HCEC 1CT (cell line): ENCODE data around the gene MYLK.
"Not testable (repeated sequence)": the region's sequence is repeated elsewhere in the genome, so short reads cannot be mapped to it uniquely, and the experiment has no call there.

Source experiments
- DNase-seq: peaks from one replicate; pipeline ENCODE4 v3.0.0-alpha.2; 2017

Gene MYLK

DNA sequence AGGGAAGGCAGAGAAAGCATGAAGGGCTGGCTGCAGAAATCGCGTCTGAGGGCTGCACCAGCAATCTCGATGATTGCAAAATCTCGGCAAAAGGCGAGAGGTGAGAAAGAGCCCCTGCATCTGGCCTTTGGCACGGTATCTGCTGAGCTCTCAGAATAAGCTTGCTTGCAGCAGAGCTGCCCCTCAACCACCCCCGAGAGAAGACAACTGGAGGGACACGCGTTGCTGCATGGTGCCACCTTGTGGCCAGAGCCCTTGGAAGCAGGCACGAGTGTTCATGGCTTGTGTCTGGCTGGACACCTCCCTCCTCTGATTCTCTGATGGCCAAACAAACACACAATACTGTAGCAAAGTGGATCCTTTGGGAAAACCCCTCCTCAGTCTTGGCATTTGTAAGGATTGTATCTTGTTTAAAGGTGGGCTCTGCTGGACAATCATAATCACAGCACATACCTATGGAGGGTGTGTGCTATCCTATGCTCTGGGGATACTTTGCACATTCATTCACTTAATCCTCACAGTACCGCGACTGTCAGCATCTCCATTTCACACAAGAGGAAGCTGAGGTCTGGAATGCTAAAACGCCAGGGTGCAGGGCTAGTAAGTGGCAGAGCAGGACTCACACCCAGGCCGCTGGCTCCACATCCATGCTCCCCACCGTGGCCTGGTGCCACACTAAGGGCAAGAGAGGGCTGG is 164.9 kb downstream of the MYLK start:
- DNase-seq = peak; percentile 62

DNA sequence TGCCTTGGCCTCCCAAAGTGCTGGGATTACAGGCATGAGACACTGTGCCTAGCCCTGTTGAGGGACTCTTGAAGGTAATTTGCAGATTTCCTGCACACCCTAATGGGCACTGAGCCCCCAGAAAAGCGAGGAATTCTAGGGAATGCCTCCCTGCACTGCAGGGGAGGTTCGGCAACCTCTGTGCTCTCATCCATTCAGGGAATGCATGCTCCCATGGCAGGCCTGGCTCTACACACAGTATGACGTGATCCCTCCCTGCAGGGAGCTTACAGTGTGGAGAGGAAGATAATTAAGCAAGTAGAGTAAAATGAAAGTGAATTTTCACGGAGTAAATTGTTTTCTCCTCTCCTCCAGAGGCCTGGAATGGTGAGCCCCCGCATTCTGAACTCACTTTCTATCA is 166.0 kb downstream of the MYLK start:
- DNase-seq = no peak

DNA sequence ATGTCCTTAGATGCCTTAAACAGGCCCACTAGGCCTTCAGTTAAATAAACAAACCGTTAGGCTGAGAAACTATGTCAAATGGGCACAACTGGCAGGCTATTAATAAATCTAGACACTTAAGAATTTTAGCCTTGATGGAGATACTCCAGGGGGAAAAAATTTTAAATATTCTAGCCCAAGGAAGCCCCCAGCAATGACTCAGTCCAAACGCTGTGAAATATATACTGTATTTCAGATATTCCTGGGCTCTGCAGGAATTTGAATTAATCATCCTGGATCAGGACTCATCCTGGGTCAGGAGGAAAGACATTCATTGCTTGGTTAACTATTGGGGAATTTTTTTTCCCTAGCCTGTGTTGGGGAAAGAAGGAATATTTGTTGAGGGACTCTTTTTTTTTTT is 166.7 kb downstream of the MYLK start:
- DNase-seq = peak; percentile 66

DNA sequence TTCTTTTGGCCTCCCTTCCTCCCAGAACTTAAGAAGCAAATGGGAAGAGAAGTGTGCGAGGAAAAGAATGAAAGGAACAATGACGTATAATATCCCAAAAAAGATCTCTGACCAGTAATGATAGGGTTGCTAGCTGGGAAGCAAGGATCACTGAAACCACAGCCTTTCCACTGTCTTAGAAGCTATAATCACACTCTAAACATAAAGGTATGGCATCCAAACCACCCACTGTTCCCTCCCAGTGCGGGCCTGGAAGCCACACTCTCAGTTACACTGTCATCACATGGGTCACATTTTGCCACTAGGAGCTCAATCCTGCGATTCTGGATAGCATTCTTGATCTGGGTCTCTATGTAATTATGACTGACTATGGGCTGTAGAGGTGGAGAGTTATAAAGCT is 167.7 kb downstream of the MYLK start:
- no peak for DNase-seq

DNA sequence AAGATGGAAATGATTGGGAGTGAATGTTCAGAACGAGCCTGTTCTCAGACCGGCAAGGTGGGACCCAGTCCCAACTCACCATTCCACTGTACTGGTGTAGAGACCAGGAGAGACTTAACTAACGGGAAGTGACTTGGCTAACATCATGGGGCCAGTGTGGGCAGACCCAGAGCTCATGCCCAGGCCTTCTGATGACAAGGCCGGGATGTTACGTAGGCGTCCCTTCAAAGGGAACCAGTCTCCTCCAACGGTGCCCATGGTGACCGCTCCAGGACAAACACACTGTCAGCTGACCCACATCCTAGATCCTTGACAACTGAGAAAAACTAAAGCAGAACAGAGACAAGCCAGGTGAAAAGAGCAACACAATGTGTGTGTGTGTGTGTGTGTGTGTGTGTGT is 170.9 kb downstream of the MYLK start:
- DNase-seq = no peak

DNA sequence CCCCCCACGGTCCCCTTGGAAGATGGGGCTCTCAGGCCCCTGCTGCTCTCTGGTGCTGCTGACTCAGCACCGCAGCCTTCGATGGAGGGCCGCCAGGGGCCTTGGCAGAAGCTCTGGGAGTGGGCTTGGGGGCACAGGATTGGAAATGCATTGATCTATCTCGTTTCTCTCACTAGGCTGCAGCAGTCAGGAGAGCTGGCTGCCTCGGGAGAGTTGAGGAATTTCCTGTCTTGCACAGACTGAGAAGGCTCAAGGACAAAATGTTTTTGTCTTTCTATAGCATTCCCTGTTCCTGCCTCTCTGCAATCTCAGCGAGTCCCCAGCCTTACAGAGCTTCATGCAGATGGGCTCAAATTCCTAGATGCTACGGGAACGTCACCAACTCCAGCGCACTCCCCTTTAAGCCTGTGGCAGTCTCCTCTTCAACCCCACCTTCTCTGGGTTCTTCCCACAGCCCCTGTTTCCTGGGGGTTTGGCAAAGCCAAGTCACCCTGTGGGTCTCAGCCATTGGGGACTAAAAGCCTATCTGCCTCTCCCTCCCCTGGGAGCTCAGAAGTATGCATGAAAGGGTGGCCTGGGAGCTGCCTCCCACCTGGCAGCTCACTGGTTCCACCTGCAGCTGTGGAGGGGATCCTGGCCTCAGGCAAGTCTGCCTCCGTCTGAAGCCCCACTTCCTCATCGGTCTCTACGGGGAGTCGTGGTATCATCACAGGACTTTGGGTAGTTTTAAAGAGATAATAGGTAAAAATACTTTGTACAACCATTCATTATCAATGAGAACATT is 171.9 kb downstream of the MYLK start:
- DNase-seq = no peak

DNA sequence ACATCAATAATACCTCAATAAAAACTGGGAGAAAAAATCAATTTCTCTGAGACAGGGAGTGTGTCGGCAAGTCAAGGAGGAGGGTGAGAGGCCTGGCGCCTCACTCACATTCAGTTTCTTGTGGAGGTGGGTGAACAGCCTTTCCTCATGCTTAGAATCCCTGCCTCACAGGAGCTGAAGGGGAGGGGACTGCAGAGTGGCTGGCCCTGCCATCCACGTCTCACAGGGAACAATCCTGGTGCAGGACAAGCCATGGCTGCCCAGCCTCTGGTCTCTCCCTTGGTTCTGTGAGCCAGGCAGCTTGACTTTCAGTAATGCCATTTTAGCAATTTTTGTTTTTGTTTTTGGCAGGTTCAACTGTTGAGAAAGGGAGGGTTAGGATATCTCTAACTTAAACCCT is 172.8 kb downstream of the MYLK start:
- no peak for DNase-seq

DNA sequence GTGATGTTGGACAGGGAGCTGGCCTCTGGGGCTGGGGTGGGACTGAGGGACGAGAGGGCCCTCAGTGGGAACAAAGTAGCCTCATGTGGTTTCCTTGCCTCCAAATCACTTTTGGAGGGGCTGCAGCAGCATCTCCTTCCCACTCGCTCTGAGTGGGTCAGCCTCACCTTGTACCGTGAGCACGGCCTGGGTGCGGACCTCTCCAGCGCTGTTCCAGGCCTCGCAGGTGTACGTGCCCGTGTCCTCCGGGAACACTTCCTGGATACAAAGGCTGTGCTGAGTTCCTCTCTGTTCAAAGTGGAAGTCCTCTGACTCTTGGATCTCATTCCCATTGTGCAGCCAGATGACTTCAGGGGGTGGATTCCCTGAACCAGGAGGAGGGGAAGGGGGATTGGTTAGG is 175.6 kb downstream of the MYLK start:
- no peak for DNase-seq

DNA sequence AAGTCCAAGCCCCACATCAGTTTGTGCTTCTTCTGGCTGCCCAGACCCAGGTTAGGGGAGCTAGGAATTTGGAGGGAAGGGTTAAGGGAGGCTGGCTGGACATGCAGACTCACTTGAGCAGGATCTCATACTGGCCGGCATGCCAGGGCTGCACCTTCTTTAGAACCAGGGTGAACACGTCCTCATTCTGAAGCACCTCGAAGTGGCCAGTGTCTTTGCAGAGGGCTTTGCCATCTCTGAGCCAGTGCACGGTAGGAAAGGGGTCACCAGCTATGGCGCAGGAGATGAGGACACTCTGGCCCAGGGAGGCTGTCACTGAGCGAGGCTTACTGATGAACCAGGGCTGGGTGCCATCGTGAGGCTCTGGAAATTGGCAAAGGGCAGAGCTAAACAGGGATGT is 176.5 kb downstream of the MYLK start:
- not testable (repeated sequence) for DNase-seq

DNA sequence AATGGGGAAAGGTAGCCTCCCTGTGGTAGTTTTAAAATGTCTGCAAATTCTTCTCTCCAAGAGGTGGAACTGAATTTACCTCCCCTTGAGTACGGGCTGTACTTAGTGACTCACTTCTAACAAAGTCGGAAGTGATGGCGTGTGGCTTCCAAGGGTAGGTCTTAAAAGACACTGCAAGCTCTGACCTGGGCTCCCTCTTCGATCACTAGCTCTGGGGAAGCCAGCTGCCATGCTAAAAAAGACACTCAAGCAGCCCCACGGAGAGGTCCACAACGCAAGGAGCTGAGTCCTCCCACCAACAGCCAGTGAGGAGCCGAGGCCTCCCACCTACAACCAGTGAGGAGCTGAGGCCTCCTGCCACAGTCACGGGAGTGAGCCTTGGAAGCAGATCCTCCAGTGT is 177.3 kb downstream of the MYLK start:
- no peak for DNase-seq

DNA sequence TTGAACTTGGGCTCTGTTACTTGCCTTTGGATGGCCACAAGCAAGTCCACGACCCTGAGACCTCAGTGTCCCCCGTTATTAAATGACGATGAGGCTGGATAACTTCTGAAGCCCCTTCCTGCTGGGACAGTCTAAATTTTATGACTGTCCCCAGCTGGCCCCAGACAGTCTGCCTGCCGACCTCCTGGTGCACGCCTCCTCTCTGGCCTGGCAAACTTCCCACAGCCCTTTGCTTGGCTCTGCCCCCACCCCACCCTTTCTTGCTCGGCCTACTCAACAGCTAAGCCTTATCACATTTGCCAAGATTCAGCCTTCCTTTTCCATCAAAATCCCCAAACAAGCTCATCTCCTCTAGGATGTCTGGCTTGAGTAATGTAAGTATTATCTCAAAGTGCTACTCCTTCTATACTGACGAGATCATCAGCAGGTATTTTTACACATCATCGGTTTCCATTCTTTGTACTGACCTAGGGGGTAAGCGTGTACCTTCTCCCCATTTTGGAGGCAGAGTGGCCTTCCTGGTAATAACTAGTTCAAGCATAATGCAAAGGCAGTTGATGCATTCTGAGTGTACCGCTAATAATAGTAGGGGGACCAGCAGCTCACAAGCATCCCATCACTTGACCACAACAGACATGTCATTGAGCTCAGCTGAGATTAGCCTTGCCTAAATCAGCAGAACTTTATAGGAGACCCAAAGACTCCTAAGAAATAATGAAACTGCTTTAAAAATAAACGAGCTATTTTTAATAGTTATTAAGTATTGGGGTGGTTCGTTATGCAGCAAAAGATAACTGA is 178.4 kb downstream of the MYLK start:
- DNase-seq = no peak

DNA sequence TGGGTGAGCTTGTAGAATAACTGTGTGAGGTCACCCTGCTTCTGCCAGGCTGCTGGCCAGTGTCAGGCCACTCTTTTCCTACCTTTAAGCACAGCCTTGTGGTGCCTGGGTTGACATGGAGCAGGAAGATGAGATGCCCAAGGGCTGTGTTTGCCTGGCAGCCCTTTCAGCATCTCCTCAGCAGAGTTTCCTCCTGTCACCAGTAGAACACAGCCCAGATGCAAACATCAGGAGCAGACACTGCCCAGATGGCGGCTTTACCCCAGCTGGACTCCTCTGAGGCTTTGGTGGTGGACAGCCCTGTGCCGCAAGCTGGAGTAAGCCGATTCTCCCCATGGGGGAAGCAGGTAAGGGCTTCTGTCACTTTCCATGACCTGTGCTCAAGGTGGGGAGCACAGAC is 180.5 kb downstream of the MYLK start:
- not testable (repeated sequence) for DNase-seq

DNA sequence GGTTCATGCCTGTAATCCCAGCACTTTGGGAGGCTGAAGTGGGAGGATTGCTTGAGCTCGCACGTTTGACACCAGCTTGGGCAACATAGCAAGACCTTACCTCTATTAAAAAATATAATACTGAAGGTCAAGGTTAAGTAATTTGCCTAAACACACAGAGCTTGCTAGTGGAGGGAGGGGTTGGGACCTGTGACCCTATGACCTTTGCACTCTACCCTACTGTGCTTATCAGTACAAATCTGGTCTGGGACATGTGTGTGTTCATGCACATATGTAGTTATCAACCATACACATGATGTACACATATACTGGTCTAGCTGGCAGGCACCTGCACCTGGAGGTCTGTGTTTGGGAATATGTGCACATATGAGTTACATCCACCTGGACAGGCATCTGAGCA is 181.4 kb downstream of the MYLK start:
- no peak for DNase-seq

DNA sequence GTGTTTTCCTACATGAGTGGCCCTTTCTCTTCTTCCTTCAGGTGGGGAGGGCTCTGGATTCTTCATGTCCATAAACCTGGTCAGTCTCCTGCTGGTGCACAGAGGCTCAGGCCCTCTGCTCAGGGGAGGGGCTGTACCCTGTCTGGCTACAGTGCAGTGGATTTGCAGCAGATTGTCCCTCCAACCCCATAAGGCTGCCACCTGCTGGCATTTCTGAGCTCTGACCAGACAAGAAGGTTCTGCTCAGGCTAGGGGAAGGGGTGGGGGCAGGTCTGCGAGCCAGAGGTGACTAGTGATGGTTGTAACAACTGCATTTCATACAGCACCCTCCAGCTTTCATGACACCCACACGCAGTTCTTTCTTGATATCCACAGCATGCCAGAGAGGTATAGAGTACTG is 182.1 kb downstream of the MYLK start:
- peak; percentile 63 for DNase-seq

DNA sequence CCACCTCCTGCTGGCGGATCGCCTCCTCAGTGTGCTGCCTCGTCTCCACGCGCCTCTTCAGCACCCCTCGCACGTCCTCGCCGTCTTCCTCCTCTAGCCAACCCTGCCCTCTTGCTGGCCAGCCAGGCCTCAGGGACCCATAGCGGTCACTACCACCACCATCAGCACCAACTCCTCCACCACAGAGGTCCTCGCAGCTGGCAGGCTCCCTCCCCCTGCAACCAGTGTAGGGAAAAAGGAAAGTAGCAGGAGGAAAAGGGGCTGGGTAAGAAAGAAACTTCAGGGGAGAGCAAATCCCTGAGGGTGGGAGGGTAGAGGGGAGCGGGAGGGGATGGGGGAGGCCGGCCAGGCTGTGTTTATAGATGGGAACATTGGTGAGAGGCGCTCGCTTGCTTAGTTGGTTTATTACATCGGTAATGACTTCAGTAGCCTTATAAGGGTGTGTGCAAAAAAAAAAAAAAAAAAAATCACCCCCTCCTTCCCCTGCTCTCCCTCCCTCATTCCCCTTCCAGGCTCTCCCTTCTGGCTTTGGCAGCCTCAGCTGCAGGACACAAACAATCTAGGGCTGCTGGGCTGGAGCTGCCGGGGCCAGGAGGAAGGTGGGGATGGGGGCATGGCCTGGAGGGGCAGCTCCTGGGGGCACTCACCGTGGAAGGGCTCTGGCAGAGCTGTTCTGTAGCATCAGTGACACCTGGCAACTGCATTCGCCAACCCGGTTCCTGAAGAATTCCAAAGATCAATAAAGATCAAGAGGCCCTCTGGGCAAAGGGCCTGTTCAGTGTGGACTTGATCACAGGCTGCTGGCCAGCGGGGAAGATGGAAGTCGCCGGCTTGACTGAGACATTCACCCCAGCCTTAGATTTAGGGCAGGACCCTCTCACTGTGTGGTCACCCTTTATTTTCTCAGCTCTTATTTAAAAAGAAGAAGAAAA is 183.1 kb downstream of the MYLK start:
- DNase-seq = no peak

DNA sequence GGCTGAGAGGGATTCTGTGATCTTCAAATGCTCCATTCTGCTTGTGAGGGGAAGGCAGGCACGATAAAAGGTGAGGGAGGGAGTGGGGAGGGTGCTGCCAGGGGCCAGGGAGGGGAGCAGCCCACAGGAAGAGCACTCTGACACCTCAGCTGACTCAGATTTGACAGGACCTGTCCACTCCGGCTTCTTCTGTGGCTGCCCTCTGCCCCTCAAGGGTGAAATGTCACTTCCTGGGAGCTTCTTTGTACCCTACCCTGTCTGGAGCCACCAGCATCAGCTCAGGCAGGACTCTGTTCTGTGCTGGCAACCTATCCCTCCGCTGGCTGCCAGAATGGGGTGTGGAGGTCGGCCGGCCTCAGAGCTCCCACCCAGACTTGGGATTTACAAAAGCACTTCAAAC is 185.3 kb downstream of the MYLK start:
- no peak for DNase-seq

DNA sequence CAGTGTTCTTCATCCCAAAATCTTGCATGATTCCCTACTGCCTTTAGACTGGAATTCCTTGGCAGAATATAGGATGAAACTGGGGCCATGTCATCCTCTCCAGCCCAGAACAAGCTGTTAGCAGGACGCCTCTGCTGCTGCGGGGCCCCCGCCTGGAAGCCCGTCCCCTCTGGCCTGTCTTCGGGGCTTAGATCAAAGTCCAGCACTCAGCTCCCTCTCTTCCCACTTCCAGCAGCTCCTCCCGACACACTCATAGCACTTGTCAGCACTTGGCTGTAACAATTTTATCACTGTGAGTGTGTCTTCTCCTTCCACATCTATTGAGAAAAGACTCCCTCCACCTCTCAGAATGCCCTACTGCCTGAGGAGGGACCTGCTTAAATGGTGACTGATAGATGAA is 187.3 kb downstream of the MYLK start:
- DNase-seq = no peak

DNA sequence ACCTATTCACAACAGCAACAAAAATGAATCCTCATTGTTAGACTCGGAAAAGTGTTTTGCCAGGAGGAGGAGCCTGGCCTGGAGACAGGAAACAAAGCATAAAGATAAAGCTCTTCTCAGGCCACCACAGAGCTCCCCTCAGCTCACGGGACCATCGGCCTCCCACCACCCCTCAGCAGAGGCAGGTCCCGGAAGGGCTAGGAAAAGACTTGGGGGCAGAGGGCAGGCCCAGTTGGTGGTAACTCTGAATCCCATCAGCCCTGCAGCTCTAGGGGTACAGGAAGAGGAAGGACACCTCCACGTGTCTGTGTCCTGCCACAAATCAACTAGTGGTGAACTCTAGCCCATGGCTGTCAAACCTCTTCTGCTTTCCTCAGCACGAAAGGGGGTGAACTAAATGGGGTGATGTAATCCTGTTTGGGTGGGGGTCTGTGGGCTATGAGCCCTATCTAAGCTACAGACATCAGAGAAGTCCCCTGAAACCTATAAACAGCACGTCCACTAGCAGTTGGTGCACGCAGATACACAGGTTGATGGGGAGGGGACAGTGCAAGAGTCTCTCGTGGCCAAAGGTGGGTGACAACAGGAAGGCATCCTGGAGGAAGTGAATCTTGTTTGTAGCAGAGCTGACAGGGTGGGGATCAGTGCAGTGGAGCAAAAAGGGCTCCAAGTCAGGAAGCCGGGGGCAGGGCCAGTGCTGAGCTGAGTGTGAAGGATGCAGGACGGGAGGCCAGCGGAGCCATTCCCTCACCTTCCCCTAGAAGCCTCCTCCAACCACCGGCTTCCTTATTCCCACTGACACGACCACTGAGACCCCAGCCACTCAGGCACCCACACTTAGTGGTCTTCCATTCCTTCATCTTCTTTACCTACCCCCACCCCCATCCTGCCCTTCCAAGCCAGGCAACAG is 188.1 kb downstream of the MYLK start:
- DNase-seq = no peak

DNA sequence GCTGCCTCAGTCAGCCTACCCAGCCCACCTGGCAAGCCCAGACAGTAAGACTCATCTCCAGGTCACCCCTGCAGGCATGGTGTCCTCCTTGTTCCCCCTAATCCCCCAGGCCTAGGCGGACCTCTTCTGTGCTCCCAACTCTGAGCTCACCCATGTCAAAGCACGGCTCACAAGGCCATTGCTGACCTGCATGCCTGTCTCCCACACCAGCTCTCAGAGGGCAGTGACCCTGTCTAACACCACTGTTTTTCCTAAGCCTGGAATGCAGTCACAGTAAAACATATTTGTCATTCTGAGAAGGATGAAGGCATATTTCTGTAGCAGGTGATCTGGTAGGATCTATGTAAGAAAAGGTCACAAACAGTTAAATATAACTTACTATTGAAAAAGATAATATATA is 189.0 kb downstream of the MYLK start:
- peak; percentile 29 for DNase-seq

DNA sequence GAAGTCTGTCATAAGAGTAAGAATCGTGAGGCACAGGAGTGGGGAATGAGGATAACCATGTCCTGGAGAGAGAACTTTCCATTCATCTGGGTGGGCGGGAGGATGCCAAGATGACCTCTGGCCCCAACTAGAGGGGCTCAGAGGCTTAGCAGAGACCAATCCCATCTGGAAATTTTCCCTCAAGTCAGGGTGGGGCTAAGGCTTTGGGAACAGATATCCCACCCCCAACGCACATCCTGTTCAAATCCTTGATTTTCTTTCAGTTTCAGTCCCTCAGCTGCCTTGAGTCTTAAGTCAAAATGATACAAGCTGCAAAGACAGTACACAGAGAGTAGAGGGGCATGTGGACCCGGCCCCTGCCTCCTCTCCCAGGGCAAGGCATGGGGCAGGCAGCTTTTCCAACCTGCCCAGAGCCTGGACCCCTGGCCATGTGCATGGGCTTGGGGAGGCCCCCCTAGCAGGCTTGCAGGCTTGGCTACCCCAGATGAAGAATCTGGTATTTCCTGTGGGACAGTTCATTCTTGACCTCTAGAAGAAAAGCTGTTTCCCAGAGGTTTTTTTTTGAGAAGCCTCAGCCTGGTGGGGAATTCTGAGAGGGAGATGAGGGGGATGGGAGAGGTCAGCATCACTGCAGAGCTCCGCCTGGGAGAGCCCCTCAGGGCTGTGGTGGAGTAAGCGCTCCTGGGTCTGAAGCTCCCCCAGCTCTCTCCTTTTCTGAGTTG is 189.6 kb downstream of the MYLK start:
- peak; percentile 34 for DNase-seq
